ENCODE results near the gene AXL. TPM values are rescaled to one million over a fixed set of nuclear protein-coding genes. Genes with fewer than 3 reads are reported as not detected.

Gene AXL
- total and polyA plus RNA-seq, 2 of the 8 experiments (the other 6 are each of a cell fraction or from before 2014, with no cell fraction given) = 35.3 to 51.0 TPM

- TF ChIP-seq EP300 (IDR thresholded peaks at IDR 0.05; ENCODE audit: borderline replicate concordance in 1 of 2, low read depth in 2 of 2, low read length in 2 of 2) (peak in 1 of 2 experiments; percentile 83; a peak in 1 of 3 replicates), GABPA (IDR thresholded peaks at IDR 0.05; ENCODE audit: borderline replicate concordance, insufficient read depth, low read length) (no peak), EZH2 (IDR thresholded peaks at IDR 0.05; ENCODE audit: low read depth, low read length, severe bottlenecking) (no peak), JUND (IDR thresholded peaks at IDR 0.05; ENCODE audit: low read length) (peak; percentile 82), BACH1 (IDR thresholded peaks at IDR 0.05; ENCODE audit: low read length) (peak; percentile 84), MAFK (IDR thresholded peaks at IDR 0.05; ENCODE audit: low read depth, low read length) (peak; percentile 52; the same call in 1 of the 2 replicates), SP2 (IDR thresholded peaks at IDR 0.05; ENCODE audit: low read length) (no peak), CEBPB (IDR thresholded peaks at IDR 0.05; ENCODE audit: low read depth, low read length) (no peak), TEAD4 (IDR thresholded peaks at IDR 0.05; ENCODE audit: low read depth, low read length) (peak; percentile 99), SRF (IDR thresholded peaks at IDR 0.05; ENCODE audit: low read depth, low read length) (no peak), CBX5 (IDR thresholded peaks at IDR 0.05; ENCODE audit: low read depth, low read length) (no peak), TAF7 (optimal IDR thresholded peaks at IDR 0.05; ENCODE audit: borderline replicate concordance, low read depth, low read length) (peak; percentile 54), RNF2 (IDR thresholded peaks at IDR 0.05; ENCODE audit: borderline replicate concordance, low read depth, low read length, missing control alignments, poor library complexity, severe bottlenecking) (no peak), E2F6 (IDR thresholded peaks at IDR 0.05) (0 out of 2 replicates have a peak, but pooled peaks have one; percentile 17), ASH2L (IDR thresholded peaks at IDR 0.05; ENCODE audit: low read length) (no peak), TBP (IDR thresholded peaks at IDR 0.05; ENCODE audit: low read depth, low read length) (peak; percentile 49; the same call in 1 of the 2 replicates)
These were observed 4.6 kb downstream of the AXL start (continued) for GRCh38 chr19:41223431-41224234.

Data from H1 (cell line).